ENCODE results near the gene PCDHB10.
"Not testable (repeated sequence)": the region's sequence is repeated elsewhere in the genome, so short reads cannot be mapped to it uniquely, and the experiment has no call there.

PCDHB10 gene

DNA sequence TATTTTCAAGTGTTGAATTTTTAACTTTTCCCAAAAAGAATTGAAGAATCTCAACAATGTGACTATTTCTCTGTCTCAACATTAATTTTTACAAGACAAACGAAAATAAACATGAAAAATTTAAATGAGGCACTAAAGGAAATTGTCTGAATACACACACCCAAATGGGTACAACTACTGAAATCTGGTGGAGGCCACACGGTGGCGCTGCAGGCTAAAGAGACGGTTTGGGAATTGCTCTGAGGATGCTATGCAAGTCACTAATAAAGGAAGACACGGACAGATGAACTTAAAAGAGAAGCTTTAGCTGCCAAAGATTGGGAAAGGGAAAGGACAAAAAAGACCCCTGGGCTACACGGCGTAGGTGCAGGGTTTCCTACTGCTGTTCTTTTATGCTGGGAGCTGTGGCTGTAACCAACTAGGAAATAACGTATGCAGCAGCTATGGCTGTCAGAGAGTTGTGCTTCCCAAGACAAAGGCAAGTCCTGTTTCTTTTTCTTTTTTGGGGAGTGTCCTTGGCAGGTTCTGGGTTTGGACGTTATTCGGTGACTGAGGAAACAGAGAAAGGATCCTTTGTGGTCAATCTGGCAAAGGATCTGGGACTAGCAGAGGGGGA, at the start of gene PCDHB10:
Gene PCDHB10, plus strand, starts transcription at position 244 of the 616 bp plus-strand sequence. Its CDS starts 200 bp downstream, at position 444.
- no peak for DNase-seq

DNA sequence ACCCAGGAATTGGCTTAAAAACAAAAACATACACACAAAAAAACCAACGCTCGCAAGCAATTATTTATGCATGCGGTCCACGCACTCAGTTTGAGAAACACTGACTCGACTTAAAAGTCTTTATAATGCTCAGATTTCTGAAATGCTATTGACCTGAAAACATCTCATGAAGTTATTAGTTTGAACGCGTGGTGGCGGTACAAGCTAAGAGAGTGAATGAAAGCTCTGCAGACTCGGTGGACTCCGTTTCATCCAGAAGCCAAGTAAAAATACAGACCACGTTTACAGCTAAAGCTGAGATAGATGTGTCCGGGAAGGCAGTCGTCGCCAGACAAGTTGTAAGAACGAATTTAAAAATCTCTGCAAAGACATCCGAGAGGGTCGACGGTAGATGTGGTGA, 42.3 kb upstream of the PCDHB10 start, which contains the start of gene PCDHB6:
Gene PCDHB6, plus strand, starts transcription at position 246 of the 400 bp plus-strand sequence. CDS start 201 bp downstream, outside the sequence.
- peak; percentile 1 for DNase-seq

- DNase-seq, result no peak
Measured at GRCh38 chr5:141150224-141150992, 41.7 kb upstream of the PCDHB10 start.

GRCh38 chr5:141150993-141151325, 41.2 kb upstream of the PCDHB10 start:
- no peak for DNase-seq

DNA sequence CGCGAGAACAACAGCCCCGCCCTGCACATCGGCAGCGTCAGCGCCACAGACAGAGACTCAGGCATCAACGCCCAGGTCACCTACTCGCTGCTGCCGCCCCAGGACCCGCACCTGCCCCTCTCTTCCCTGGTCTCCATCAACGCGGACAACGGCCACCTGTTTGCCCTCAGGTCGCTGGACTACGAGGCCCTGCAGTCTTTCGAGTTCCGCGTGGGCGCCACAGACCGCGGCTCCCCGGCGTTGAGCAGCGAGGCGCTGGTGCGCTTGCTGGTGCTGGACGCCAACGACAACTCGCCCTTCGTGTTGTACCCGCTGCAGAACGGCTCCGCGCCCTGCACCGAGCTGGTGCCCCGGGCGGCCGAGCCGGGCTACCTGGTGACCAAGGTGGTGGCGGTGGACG, 40.5 kb upstream of the PCDHB10 start:
- not testable (repeated sequence) for DNase-seq

GRCh38 chr5:141152096-141152495, 40.1 kb upstream of the PCDHB10 start:
- not testable (repeated sequence) for DNase-seq

DNA sequence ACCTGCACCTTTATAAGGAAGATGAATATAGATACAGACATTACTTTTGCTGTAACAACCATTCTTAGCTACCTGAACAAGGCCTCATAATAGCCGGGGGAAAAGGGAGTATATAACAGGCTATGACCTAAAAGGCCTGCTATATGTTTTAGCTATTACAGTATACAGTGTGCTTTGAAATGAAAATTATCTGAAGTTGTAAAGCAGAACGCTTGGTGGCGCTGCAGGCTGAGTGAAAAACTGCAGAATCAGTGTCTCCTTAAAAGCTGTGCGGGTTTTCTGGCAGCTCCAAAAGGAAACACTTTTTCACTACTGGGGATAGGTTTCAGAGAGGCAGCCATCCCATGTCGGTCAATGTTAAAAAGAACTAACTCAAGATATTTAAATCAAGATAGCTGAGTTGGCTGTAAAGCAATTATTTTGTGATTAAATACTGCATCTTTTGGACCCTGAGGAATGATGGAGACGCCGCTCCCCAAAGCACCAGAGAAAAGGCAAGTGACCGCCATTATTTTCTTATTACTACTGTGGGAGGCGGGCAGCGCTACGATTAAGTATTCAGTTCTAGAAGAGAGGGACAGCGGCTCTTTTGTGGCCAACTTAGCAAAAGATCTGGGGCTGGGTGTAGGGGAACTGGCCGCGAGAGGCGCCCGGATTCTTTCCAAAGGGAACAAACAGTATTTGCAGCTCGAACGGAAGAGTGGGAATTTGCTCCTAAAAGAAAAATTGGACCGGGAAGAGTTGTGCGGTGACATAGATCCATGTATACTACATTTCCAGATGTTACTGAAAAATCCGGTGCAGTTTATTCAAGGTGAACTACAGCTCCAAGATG, 36.4 kb upstream of the PCDHB10 start:
- DNase-seq, result no peak

GRCh38 chr5:141157356-141157755, 34.8 kb upstream of the PCDHB10 start:
- not testable (repeated sequence) for DNase-seq

DNA sequence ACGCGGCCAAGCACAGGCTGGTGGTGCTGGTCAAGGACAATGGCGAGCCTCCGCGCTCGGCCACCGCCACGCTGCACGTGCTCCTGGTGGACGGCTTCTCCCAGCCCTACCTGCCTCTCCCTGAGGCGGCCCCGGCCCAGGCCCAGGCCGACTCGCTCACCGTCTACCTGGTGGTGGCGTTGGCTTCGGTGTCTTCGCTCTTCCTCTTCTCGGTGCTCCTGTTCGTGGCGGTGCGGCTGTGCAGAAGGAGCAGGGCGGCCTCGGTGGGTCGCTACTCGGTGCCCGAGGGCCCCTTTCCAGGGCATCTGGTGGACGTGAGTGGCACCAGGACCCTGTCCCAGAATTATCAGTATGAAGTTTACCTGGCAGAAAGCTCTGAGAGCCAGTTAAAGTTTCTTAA, 34.3 kb upstream of the PCDHB10 start:
- not testable (repeated sequence) for DNase-seq

GRCh38 chr5:141172381-141173204, 19.6 kb upstream of the PCDHB10 start, which contains the start of gene PCDHB7:
PCDHB7 (plus strand) TSS chr5:141172644; CDS start chr5:141172836, 192 bp downstream.
- peak; percentile 17 for DNase-seq

GRCh38 chr5:141174291-141175104, 17.7 kb upstream of the PCDHB10 start:
- not testable (repeated sequence) for DNase-seq

DNA sequence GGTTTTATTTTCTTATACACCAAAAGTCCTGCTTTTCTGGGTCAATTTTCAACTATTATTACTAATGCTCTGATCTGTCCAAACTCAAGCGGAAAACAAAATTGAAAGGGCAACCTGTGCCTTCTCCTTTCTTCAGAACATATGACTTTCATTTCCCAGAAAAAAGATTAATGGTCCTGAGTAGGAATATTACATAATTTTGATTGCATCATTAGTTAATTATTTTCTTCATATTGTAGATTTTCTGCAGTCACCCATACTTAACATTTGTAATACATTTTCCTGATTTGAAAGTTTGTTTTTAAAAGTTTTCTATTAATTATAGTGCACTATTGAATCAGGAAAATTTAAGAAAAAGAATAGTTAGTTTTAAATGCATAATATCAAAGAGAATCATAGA, 16.2 kb upstream of the PCDHB10 start:
- DNase-seq, result no peak

DNA sequence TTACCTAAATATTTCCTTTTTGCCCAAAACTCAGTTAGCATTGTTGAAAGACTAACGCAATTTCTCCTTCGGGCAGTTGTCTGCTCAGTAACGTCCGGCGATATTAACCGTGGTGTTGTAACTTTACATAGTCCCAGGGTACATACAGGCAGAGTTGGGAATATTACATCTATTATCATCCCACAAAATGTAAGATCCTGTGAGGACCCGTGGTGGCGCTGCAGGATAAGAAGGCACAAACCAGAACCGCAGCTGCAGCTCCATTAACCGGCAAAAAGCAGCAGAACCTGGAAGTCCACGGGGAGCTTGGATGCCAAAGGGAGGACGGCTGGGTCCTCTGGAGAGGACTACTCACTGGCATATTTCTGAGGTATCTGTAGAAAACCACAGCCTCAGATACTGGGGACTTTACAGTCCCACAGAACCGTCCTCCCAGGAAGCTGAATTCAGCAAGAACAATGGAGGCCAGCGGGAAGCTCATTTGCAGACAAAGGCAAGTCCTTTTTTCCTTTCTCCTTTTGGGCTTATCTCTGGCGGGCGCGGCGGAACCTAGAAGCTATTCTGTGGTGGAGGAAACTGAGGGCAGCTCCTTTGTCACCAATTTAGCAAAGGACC, 14.5 kb upstream of the PCDHB10 start, which contains the start of gene PCDHB8:
Gene PCDHB8, plus strand, starts transcription at position 214 of the 615 bp plus-strand sequence. Its CDS starts 245 bp downstream, at position 459.
- DNase-seq, result not testable (repeated sequence)

DNA sequence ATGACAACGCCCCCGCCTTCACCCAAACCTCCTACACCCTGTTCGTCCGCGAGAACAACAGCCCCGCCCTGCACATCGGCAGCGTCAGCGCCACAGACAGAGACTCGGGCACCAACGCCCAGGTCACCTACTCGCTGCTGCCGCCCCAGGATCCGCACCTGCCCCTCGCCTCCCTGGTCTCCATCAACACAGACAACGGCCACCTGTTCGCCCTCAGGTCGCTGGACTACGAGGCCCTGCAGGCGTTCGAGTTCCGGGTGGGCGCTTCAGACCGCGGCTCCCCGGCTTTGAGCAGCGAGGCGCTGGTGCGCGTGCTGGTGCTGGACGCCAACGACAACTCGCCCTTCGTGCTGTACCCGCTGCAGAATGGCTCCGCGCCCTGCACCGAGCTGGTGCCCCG, 12.8 kb upstream of the PCDHB10 start:
- not testable (repeated sequence) for DNase-seq

GRCh38 chr5:141179876-141180275, 12.3 kb upstream of the PCDHB10 start:
- not testable (repeated sequence) for DNase-seq

GRCh38 chr5:141180313-141180712, 11.8 kb upstream of the PCDHB10 start:
- no peak for DNase-seq

- peak; percentile 16 for DNase-seq
Measured at GRCh38 chr5:141182248-141182647, 9.9 kb upstream of the PCDHB10 start, which contains the start of gene PCDHB16. PCDHB16 (plus strand) TSS chr5:141182387; CDS start chr5:141182560, 173 bp downstream.

GRCh38 chr5:141184117-141184855, 7.9 kb upstream of the PCDHB10 start:
- DNase-seq, result not testable (repeated sequence)

DNA sequence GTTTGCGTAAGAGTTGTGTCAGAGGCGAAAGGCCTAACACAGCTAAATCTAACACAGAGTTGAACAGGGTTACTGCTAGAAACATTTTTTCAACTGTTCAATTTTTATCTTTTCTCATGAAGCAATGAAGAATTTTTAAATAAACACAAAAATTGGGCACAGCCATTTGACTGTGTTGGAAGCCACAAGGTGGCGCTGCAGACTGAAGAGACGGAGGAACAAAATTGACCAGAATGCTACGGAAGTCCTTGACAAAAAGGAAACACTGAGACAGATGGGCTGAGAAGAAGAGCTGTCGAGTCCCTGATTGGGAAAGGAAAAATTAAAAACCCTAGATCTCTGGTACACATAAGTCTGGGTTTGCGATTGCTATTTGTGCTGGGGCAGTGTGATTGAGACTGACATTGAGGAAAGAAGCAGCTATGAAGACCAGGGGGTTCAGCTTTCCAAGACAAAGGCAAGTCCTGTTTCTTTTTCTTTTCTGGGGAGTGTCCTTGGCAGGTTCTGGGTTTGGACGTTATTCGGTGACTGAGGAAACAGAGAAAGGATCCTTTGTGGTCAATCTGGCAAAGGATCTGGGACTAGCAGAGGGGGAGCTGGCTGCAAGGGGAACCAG, 5.1 kb upstream of the PCDHB10 start, which contains the start of gene PCDHB9:
Gene PCDHB9, plus strand, starts transcription at position 265 of the 616 bp plus-strand sequence. Its CDS starts 158 bp downstream, at position 423.
- DNase-seq, result no peak

Measured in fibroblast of skin of right biceps (primary cell).